Neural cell (in vitro differentiated cells): ENCODE measurements around the gene TPST2. TPM values are rescaled to one million over a fixed set of nuclear protein-coding genes. Genes with fewer than 3 reads are reported as not detected.

Experiments used
- H2AFZ ChIP-seq: fragments of 200-600, 300-800 bp; sonication (generic), shearing (Covaris generic); 2 replicates; pipeline ENCODE4 v1.6.0; 2014; ENCODE audit warnings: low read depth, mild to moderate bottlenecking, antibody characterized with exemption, low read length, moderate library complexity
- H3F3A ChIP-seq: fragments of 200-600 bp; shearing (Covaris generic); 2 replicates; pipeline ENCODE4 v1.6.1; 2016; ENCODE audit warnings: mild to moderate bottlenecking, moderate library complexity, mixed read lengths, antibody characterized with exemption, low read length; ENCODE audit not compliant: insufficient read depth, poor library complexity, severe bottlenecking
- H3K27ac ChIP-seq: fragments of 200-600, 300-800 bp; sonication (generic), shearing (Covaris generic); 2 replicates; pipeline ENCODE4 v1.5.1; 2014; ENCODE audit warnings: mild to moderate bottlenecking, low read length, moderate library complexity
- H3K27me3 ChIP-seq: fragments of 300-800, 200-600 bp; sonication (generic), shearing (Covaris generic); 2 replicates; pipeline ENCODE4 v1.6.0; 2014; ENCODE audit warnings: mild to moderate bottlenecking, low read depth, low read length, moderate library complexity; ENCODE audit not compliant: insufficient read depth
- H3K36me3 ChIP-seq: fragments of 300-800, 200-600 bp; sonication (generic), shearing (Covaris generic); 2 replicates; pipeline ENCODE4 v1.5.1; 2014; ENCODE audit warnings: mild to moderate bottlenecking, antibody characterized with exemption, low read length, moderate library complexity; ENCODE audit not compliant: insufficient read depth
- H3K4me2 ChIP-seq: fragments of 300-800, 200-600 bp; sonication (generic), shearing (Covaris generic); 2 replicates; pipeline ENCODE4 v1.6.0; 2014; ENCODE audit warnings: mild to moderate bottlenecking, low read length
- H3K4me3 ChIP-seq: fragments of 300-800, 200-600 bp; sonication (generic), shearing (Covaris generic); 2 replicates; pipeline ENCODE4 v1.5.1; 2014; ENCODE audit warnings: mild to moderate bottlenecking, low read length, moderate library complexity
- H3K79me2 ChIP-seq: fragments of 200-600 bp; shearing (Covaris generic); replicated peaks from 2 replicates; pipeline ENCODE4 v1.6.0; 2014; ENCODE audit warnings: mild to moderate bottlenecking, low read length, moderate library complexity; ENCODE audit not compliant: insufficient read depth
- H3K9ac ChIP-seq: fragments of 300-800, 200-600 bp; sonication (generic), shearing (Covaris generic); 2 replicates; pipeline ENCODE4 v1.6.1; 2016; ENCODE audit warnings: mild to moderate bottlenecking, low read length, mixed read lengths
- H3K9me2 ChIP-seq: fragments of 200-600 bp; shearing (Covaris generic); 2 replicates; pipeline ENCODE4 v1.6.1; 2016; ENCODE audit warnings: mild to moderate bottlenecking, low read length, mixed read lengths; ENCODE audit not compliant: insufficient read depth
- H3K9me3 ChIP-seq: fragments of 200-600, 300-800 bp; sonication (generic), shearing (Covaris generic); 2 replicates; pipeline ENCODE4 v1.6.1; 2016; ENCODE audit warnings: mild to moderate bottlenecking, mixed run types, low read length, moderate library complexity, mixed read lengths
- H4K20me1 ChIP-seq: fragments of 200-600 bp; shearing (Covaris generic); 2 replicates; pipeline ENCODE4 v1.6.1; 2016; ENCODE audit warnings: mild to moderate bottlenecking, mixed run types; ENCODE audit not compliant: insufficient read depth
- CTCF ChIP-seq: fragments of 450-650 bp; IDR thresholded peaks from 2 replicates; pipeline ENCODE4 v1.5.1; 2014; ENCODE audit warnings: antibody characterized with exemption, mild to moderate bottlenecking, moderate library complexity; ENCODE audit not compliant: poor library complexity, severe bottlenecking
- EP300 ChIP-seq: fragments of 450-650 bp; conservative IDR thresholded peaks from 2 replicates; pipeline ENCODE4 v1.6.1; 2014; ENCODE audit warnings: antibody characterized with exemption, mild to moderate bottlenecking, moderate library complexity; ENCODE audit not compliant: poor library complexity, severe bottlenecking
- EZH2 ChIP-seq: fragments of 200-600, 300-800 bp; shearing (Covaris generic), sonication (generic); IDR thresholded peaks from 2 replicates; pipeline ENCODE4 v1.6.1; 2014; ENCODE audit warnings: antibody characterized with exemption, low read length, borderline replicate concordance, mild to moderate bottlenecking; ENCODE audit not compliant: insufficient read depth, poor library complexity, severe bottlenecking
- MXI1 ChIP-seq: fragments of 450-650 bp; conservative IDR thresholded peaks from 2 replicates; pipeline ENCODE4 v1.6.1; 2014; ENCODE audit warnings: antibody characterized with exemption, mild to moderate bottlenecking; ENCODE audit not compliant: poor library complexity, severe bottlenecking
- POLR2AphosphoS5 ChIP-seq: IDR thresholded peaks from 2 replicates; pipeline ENCODE4 v1.6.1; 2012
- RAD21 ChIP-seq: fragments of 450-650 bp; conservative IDR thresholded peaks from 2 replicates; pipeline ENCODE4 v1.6.1; 2014; ENCODE audit warnings: antibody characterized with exemption, mild to moderate bottlenecking, moderate library complexity
- REST ChIP-seq: IDR thresholded peaks from 2 replicates; pipeline ENCODE4 v1.6.1; 2012; ENCODE audit warnings: borderline replicate concordance
- SMC3 ChIP-seq: fragments of 450-650 bp; conservative IDR thresholded peaks from 2 replicates; pipeline ENCODE4 v1.6.1; 2014; ENCODE audit warnings: antibody characterized with exemption, mild to moderate bottlenecking, moderate library complexity; ENCODE audit not compliant: poor library complexity
- TAF1 ChIP-seq: IDR thresholded peaks from 2 replicates; pipeline ENCODE4 v1.6.1; 2012; ENCODE audit warnings: low read depth
- polyA plus RNA-seq: library from polyadenylated mRNA; depleted of rRNA; stranded (reverse); fragments of >200 nt; gene quantifications from 2 replicates; pipeline ENCODE4 v1.2.3, GENCODE V29; 2014

The TPST2 gene
- polyA plus RNA-seq, 1 donor from 2014 or later, result 16.6 TPM

- Histone ChIP-seq H3F3A (no peaks in the 10 kb centered on the region), H3K9ac (no peak overlapping the region), H3K4me3 (no peak overlapping the region), H3K27me3 (no peaks in the 10 kb centered on the region), H3K36me3 (no peaks in the 10 kb centered on the region), H4K20me1 (no peaks in the 10 kb centered on the region), H3K4me2 (no peak overlapping the region), H3K27ac (no peak overlapping the region), H3K9me3 (no peaks in the 10 kb centered on the region), H3K79me2 (no peaks in the 10 kb centered on the region), H3K9me2 (no peaks in the 10 kb centered on the region), H2AFZ (no peak overlapping the region)
- TF ChIP-seq SMC3 (no peak), CTCF (no peak), MXI1 (no peak), EP300 (no peak), EZH2 (no peak), REST (no peak), POLR2AphosphoS5 (no peak), RAD21 (no peak), TAF1 (no peak)
These were observed 67.3 kb downstream of the TPST2 start for GRCh38 chr22:26522592-26522991.

GRCh38 chr22:26522012-26522411 lies 67.9 kb downstream of the TPST2 start:
- no peak overlapping the region for H2AFZ ChIP-seq
- H3K4me3 ChIP-seq, result no peak overlapping the region
- H3F3A ChIP-seq, result no peaks in the 10 kb centered on the region
- no peaks in the 10 kb centered on the region for H4K20me1 ChIP-seq
- no peaks in the 10 kb centered on the region for H3K36me3 ChIP-seq
- TF ChIP-seq SMC3, result no peak
- TF ChIP-seq POLR2AphosphoS5, result no peak
- TF ChIP-seq EP300, result no peak
- TF ChIP-seq TAF1, result no peak
- TF ChIP-seq EZH2, result no peak
- TF ChIP-seq CTCF, result no peak
- no peak for TF ChIP-seq REST
- no peak for TF ChIP-seq MXI1
- no peak for TF ChIP-seq RAD21
- no peak overlapping the region for H3K9ac ChIP-seq
- no peaks in the 10 kb centered on the region for H3K79me2 ChIP-seq
- H3K9me2 ChIP-seq, result no peaks in the 10 kb centered on the region
- H3K27me3 ChIP-seq, result no peaks in the 10 kb centered on the region
- H3K27ac ChIP-seq, result no peak overlapping the region
- no peaks in the 10 kb centered on the region for H3K9me3 ChIP-seq
- no peak overlapping the region for H3K4me2 ChIP-seq
